NK-92 (cell line): Measurements from ENCODE around the gene KCNJ5.

Source experiments
- DNase-seq: peaks from one replicate; lab custom pipeline; 2025; ENCODE audit not compliant: unreplicated experiment; lab: John Stamatoyannopoulos, UW

Gene KCNJ5

DNA sequence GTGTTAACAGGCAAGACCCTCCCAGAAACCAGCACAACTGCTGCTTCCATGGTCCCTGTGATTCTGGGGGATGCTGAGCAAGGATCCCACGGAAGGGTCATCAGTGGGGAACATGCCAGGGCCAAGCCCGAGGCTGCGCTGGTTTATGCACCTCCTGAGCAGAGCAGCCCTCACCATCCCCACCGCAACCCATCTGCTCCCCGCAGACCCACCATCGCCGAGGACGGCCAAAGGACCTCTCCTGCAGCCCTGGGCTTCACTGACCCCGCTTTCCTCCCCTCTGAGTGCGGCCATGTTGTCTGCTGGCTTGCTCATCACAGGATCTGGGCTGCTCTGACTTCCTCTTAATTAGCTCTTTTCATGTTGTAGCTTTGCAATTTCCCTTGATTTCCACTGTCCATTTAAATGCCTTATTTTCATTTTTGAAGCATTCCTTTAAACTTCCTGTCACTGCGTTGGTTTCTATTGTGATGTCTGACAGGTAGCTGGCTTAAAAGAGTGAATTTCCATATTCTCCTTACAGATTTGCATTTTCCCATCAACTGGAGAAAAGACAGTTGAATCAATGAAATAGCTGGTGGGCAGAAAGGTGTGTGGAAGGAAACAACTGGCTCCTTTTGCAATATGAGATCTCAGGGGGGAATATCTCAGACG lies 36.7 kb downstream of the KCNJ5 start:
- no peak for DNase-seq

DNA sequence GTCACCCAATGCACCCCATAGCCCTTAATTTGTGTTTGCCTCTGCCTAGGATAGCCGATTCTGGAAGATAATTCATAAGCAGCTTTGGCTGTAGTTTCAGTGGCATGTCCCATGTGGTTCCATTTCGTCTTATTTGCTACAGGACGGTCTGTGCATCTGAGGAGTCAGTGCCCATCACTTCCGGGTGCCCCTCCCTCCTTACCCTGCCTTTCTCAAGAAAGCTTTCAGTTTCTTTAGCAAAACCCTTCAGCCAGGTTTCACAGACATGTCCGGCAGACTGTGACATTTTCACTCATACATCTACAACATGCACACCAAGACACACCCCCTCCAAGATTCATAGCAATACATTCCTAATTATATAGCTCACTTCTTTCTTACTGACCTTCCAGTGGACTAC lies 37.2 kb downstream of the KCNJ5 start:
- no peak for DNase-seq

DNA sequence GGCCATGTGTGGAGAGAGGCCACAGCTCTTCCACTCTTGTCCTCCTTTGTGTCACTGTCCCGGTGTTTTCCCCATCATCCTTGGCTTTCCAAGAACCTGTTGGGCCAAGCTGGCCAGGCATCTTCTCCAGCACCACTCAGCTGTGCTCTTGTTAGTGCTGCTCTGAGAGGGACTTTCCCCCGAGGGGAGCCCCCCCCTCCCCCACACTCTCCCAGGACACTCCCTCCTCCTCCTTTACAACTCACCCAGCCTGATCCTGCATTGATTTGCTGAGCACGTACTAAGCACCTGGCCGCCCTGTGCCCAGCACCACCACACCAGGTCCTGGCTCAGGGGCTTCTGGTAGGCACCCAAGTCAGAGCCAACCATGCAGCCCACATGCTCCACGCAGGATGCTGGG lies 38.3 kb downstream of the KCNJ5 start:
- no peak for DNase-seq

DNA sequence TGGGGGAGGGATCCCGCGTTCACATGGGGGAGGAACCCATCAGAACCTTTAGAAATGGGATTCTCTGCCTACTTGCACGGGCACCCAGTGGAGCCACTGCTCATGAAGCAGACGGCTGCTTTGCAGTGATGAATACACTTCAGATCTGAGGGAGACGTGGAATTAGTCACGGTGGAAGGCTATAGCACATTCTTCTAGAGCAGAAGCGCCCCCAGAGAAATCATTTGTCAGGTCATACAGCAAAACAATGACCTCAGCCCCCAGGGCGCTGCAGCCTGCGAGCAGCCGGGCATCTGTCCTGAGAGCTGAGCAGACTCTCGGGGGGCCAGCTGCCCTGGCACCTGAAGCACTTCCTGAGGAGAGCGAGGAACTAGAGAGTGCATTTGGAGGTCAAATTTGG lies 38.8 kb downstream of the KCNJ5 start:
- no peak for DNase-seq

DNA sequence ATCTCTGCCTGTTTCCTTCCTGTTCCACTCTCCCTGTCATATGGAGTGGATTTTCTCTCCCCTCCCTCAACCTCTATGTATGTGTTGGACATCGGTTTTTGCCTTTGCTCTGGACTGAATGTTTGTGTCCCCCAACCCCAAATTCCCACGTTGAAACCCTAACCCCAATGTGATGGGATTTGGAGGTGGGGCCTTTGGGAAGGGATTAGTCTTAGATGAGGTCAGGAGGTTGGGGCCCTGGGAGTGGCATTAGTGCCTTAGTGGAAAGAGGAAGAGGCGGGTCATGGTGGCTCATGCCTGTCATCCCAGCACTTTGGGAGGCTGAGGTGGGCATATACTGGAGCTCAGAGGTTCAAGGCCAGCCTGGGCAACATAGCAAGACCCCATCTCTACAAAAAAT lies 39.9 kb downstream of the KCNJ5 start:
- no peak for DNase-seq

DNA sequence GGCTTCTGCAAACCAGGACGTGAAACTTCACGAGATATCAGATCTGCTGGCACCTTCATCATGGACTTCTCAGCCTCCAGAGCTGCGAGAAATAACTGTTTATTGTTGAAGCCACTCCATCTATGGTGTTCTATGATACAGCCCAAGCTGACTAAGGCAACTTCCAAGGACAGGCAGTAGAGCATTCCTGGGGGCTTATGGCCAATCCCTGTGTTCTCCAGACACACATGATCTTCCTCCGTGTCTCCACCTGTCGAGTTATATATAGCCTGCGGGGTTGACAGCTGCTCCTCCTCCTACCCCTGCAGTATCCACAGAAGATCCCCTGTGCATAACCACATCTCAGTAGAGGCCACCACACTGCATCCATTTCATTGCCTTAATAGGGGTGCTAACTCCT lies 40.5 kb downstream of the KCNJ5 start:
- DNase-seq: no peak

DNA sequence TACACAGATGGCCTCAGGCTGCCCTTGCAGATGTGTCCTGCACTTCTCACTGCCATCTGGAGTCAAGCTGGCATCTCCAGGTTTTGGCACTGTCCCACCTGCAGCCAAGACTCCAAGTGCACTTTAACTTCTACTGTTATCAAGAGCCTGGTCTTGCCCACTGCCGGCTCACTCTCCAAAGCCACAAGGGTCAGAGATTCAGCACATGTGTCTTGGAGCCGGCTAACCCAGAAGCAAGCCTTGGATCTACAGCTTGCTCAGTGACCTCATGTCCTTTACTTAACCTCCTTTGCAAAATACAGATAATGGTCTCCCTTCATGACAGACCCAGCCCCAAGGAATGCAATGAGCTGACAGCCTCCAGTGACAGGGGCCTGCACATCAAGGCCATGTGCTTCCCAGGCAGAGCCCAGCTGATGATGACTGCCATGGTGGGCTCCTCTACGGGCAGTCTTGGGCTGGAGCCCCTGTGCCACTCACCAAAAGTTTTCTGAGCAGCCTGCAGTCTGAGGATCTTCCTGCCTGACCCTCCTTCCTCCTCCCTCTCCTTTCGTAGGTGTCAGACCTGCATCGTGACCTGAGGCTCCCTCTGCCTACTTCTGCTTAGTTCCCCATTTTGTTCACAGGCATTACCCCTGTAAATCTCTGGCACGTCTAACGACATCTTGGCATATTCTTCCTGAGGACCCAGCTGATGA lies 42.5 kb downstream of the KCNJ5 start:
- DNase-seq: no peak

DNA sequence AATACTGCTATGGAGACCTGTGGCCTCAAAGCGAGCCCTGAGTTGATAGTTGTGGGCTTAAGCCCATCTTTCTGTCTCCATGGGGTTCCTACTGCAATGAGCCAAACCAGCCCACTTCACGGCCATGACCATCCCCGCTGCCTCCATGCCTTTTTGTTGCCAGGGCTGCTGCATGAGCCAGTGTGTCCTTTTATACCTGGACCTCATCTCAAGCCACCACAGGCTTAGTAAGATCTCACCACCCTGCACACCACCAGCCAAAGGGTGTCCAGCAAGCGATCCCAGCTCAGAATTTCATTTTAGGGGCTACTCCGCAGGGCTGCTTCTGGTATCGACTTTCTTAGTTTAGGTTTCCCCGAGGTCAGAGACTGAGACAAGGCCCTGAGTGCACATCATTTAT lies 43.2 kb downstream of the KCNJ5 start:
- no peak for DNase-seq

DNA sequence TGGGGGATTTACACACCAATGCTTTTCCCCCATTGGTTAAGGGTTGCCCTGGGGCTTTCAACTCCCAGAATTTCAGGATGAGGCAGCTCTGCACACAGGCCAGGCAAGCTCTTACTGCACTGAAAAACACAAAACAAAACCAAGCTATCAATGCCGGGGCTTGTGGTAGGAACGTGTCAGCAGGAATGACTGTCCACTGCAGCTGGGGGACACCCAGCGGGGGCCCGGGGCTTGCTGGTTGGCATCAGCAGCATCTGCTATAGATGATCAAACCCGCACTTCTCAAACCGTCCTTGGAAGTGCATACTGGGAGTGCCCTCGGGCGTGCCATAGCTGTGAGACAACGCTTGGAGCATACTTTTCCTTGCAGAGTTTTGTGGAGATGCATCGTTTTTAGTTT lies 43.8 kb downstream of the KCNJ5 start:
- DNase-seq: no peak

DNA sequence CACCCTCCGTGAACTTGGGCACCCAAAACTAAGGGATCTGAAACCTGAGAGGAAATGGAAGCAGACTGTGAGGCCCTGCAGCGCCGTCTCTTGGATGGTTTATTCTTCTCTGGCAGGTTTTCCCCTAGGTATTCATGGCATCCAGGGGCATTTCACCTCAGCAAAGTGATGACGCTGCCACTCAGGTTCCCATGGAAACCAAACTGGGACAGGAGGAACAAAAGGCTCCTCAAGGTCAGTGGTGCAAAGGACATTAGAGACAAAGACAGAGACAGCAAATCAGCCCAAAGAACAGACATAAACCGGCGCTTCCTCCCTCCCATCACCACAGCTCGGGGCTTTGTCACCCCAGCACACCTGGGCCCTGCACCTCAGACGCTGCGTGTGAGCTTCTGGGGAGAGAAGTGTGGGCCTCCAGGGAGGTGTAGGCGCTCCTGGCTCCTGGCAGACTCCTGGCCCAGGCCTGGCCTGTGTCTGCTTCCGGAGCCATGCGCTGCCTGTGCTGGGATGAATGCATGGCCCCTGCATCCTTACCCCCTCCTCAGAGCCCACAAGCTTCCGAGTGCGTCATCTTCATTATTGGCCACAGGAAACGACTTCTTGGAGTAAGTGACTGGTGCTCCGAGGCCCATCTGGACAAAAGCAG lies 45.6 kb downstream of the KCNJ5 start:
- no peak for DNase-seq

DNA sequence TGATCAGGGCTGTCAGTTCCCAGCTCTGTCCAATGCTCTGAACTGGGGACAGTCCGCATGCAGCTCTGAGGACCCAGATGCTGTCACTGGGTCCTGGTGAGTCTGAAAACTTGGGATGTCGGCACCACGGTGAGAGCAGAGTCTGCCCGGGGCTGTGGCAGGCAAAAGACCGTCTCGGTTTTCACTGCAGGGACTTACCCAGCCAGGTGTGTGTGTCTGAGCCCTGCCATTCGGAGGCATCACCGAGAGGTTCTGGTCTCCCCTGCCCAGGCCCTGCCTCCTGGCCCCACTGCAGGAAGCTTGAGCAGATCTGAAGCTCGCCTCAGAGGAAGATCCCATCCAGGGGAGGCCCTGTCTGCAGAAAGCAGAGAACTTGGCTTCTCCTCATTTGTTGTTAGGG lies 46.3 kb downstream of the KCNJ5 start:
- no peak for DNase-seq

DNA sequence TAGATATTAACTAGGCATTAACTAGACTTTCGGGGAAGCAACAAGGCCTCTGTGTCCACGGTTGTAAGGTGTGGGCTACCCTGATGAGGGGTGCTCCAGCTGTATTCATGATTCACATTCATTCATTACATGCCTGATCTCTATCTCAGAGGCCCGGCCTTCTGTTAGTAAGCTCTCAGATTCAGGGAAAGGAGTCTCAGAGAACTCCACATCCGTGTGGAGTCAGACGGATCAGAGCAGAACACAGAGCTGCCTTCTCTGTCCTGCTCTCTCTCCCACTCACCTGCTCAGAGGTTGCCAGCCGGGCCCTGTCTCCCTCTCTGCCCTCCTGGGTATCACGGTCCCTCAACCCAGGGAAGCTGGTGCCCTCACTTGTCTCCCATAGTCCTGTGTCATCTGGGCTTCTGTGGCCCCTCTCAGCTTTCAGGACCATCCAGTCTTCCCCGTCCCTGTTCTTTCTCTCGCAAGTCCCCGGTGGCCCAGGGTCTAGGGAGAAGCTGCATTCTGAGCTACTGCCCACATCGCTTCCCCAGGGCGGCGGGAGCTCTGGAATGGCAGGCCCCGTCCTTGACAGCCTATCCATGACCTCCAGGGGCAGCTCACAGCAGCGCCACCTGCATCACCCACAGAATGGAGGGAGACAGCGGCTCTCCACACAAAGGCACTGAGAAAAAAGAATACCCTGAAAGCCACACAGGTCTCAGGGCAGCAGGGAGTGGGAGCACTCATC lies 47.2 kb downstream of the KCNJ5 start:
- DNase-seq: no peak

DNA sequence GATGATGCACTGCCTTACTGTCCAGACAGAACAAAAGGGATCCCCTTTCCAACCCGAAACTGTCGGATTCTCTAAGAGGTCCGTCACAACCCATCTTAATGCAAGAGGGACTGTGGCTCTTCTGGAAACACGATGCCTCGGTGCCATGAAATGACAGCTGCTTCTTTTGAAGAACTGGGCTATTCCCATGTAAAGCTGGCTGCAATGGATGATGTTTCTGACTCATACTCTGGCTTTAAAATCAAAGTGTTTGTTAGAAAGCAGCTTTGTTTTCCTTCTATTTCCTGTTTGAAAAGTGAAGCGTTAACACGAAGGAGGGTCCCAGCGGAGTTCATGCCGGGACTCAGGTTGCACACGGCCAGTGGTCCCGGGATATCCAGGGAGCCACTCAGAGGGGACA lies 48.4 kb downstream of the KCNJ5 start:
- no peak for DNase-seq

DNA sequence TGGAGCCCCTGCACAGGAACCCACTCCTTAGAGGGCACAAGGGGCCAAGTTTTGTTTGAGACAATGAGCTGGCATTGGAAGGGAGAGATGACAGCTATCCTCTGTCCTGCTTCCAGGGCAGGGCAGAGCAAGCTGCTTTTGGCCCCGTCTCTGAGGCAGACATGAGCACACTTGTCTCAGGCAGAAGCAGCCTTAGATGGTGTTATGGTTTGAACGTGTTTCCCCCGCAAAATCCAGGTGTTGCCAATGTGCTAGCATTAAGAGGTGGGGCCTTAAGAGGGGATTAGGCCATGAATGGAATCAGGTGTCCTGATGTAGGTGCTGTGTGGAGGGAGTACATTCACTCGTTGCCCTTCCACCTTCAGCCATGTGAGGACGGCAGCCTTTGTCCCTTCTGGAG lies 49.0 kb downstream of the KCNJ5 start:
- no peak for DNase-seq

DNA sequence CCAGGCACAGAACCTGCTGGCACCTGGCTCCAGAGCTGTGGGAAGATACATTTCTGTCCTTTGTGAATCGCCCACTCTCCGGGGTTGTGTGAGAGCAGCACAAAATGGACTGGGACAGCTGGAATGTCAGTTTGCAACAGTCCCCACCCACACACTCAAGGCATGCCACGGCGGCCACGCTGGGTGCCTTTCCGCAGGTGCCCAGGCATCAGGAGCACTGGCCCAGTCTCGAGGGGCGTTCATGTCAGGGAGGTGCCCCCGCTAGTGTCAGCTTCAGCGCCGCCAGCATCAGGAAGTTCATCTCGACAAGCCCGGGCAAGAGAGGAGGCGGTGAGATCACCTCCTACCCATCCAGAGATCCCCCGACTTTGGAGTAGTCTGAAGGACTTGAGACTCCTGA lies 49.4 kb downstream of the KCNJ5 start:
- no peak for DNase-seq

DNA sequence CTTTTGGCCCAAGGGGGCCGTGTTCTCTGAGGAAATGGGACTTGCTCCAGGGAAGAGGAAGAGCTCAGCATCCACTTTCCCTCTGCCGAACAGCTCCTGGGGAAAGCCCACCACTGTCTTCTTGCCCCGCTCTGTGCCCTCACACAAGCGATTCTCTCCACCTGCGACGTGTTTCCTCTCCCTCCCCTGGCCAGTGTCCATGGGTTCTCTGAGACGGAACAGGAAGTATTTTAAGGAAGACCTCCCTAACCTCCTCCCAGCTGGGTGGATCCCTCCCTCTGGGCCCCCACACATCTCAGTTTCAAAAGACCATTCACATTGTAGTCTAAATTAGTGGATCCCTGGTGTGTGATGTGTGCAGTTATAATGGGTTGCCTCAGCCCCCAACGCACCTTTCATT lies 50.0 kb downstream of the KCNJ5 start:
- no peak for DNase-seq

DNA sequence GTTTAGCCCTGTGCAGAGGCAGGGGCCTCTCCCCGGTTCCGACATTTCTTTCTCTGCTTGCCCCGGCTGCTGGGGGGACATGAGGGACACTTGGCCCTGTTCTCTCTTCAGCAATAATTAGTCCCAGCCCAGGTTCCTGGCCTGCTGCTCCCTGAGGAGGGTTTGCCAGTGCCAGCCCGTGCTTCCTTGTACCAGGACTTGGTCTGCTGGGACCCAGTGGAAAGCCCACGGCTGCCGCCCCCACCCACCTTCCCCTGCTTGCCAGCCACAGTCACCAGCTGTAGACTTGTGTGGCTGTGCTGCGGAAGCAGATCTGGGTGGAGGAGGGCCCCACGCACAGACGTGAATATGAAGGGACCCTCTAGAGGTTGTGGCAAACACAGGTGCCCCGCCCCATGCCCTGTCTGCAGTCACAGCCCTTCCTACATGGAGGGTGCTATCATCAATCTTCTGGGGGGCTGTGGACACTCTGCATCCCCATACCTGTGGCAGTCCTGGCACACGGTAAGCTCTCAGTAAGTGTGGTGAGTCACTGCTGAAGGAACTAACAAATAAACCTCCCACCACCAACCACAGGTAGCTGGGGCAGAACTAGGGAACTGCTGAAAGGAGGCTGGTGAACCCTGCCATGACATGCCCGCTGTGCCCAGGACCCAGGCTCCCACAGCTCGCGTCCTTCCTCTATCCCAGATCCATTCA lies 50.6 kb downstream of the KCNJ5 start:
- DNase-seq: no peak

DNA sequence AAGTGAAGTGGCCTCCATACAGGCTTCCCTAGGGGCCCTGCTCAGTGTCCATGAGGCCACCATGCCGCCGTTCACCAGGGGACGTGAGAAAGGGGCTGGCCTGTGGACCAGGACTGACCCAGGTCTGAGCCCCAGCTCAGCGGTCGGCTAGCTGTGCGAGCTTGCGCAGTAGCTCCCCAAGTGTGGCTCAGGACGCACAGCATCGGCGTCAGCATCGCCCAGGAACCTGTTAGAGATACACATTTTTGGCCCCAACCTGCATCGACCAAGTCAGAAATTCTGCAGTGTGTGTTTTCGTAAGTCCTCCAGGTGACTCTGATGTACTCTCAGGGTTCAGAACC lies 51.1 kb downstream of the KCNJ5 start:
- no peak for DNase-seq

DNA sequence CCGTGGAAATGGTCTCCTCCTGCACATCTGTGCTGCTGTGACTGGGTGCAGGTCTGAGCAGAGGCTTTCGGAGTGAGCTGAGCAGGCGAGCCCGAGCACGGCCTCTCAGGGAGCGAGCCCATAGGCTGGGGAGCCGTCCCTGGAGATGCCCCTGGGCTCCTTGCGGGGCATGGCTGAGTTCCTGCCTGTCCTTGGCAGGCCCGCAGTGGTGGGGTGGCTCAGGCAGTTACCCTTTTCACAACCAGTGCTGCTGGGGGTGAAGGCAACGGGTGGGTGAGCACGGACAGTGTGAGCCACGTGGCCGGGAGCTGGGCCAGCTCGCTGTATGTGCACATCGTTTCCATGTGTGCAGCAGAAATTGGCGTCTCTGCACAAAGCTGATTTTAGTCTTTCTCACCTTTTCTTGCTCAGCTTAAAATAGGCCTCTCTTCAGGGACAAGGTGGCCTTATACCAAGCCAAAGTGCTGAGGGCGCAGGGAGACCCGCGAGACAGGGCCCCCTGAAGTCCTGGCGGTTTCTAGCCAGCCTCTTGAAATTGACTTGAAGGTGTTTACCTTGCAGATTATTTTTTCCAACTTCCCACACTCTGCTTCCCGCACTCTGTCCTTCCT lies 51.8 kb downstream of the KCNJ5 start, which contains the start of gene TP53AIP1:
TSS of gene TP53AIP1 (minus strand) at position 55 of the 611 bp plus-strand sequence. CDS start 5,053 bp downstream, outside the sequence.
- DNase-seq: no peak

DNA sequence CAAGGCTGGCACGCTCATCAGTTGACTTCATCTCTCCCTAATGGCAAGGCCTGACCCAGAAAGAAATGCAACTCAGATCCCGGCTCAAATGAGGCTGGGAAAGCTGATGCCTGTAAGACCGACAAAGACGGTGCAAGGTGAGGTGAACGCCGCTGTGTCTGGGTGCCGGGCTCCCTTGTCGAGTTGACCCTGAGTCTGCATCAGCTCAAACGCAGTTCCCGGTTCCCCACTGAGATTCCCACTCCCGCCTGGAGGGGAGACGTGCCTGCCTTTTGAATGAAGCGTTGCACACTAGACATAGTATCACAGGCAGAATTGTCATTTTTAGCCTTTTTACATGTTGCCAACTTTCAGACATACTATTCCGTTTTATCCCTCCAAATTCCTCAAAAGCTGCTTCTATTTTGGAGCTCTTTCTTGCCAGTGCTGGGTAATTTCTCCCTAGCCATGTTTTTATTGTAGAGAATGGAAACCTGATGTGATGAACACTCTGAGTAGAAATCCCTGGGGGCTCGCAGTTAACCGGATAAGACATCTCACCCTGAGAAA lies 52.3 kb downstream of the KCNJ5 start:
- no peak for DNase-seq

DNA sequence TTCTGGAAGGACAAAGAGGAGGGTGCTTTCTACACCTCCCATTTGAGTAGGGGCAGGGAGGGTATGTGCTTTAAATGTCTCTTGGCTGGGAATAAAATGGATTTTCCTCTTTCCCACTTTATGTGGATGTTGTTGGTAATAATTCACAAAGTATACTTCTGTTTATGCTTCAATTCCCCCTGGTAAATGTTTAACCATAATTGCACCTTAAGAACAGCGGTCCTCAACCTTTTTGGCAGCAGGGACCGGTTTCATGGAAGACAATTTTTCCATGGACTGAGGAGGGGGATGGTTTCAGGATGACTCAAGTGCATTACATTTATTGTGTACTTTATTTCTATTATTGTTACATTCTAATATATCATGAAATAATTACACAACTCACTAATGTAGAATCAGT lies 55.5 kb downstream of the KCNJ5 start:
- no peak for DNase-seq
